ENCODE data around the gene TTR.

Gene TTR

DNA sequence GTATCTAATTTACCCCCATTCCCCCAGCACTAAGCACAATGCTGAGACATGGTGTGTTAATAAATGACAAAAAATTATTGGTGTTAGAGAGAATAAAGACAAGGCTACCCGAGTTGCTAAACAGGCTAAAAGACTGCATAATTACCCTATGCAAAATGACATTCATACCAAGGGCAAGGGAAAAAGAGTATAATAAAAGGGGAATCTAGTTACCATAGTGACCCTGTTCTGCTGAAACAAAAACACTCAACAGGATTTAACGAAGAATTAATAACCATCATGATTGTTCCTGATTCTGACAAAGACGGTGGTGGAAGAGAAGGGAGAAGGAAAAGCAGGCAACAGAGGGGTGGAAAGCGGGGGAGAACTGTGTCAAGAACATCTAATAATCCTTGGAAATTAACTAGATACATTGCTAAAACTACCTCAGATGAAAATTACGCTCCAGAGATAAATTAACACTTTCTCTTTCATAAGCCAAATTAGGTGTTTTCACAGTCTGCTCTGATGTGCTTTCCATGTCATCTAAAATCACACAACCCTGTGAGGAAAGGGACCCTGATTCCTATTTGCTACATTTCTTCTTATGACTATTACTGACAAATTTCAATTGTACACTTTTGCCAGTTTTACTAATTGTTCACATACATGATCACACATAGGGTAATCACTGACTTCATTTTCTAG is 25.5 kb downstream of the TTR start:
- no peak for FAIRE-seq

DNA sequence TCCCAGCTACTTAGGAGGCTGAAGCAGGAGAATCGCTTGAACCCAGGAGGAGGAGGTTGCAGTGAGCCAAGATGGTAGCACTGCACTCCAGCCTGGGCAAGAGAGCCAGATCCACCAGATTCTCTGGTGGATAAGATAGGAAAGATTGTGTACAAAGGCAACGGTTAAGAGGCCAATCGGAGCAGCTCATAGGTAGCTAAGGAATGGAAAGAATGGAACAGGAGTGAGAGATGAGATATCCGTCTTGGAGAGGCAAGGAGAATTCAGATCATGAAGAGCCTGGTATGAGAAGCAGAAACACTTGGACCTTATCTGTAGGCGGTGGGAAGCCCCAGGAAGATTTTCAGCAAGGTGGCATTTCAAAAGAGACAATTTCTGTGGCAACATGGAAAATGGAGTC is 27.1 kb downstream of the TTR start:
- FAIRE-seq: no peak

DNA sequence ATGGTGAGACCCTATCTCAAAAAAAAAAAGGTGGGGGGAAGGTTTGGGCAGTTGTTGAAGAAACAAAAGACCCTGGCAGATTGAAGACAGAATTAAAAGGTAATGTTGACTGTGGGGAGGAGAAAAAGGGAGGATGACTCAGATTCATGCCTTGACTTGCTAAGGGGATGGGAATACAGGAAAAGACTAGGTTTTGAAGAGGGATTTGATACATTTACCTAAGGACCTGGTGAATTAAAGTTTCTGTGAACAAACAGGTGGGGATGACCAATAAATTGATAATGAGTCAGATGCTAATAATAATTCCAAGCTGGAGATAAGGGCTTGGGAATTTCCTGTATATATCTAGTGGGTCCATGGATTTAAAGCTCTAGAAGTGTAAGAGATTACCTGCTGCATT is 27.6 kb downstream of the TTR start:
- no peak for FAIRE-seq

DNA sequence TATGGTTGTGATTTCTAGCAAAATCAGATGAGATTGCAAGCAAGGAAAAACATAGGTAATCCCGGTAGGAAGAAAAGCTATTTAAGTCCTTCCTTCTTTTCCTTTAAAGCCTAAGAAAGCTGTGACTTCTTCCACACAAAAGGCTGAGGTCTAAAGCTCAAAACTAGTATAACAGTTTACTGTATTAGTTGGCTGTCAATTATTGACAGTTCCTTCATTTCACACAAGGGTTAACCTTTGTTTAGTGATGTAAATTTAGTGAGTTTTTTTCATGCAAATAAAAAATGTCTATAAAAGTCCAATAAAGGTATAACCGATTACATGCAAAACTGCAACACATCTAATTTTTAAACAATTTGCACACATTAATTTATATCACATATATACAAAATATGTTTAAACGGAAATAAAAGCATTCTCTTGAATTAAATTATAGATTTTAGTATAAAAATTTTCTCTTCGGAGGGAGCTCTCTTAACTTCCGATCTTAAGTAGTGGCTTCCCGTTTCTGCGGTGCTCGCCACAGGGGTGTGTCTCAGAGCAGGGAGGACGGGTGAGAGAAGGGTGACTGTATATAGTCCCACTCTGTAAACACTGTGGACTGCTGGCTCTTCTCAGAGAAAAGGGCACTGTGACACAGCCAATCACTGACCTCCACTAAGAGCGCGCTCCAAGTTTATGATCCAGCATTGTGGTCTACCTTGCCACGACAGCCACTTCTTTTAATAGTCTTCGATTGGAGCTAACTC is 33.4 kb downstream of the TTR start:
- no peak for FAIRE-seq

DNA sequence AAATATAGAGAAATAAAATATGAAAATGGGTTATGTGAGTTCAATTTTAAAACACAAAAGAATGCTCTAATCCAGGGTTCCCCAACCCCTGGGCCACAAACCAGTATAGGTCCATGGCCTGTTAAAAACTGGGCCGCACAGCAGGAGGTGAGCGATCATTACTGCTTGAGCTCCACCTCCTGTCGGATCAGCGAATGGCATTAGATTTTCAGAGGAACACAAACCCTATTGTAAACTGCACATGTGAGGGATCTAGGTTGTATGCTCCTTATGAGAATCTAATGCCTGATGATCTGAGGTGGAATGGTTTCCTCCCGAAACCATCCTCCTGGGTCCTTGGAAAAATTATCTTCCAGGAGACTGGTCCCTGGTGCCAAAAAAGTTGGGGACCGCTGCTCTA is 34.7 kb downstream of the TTR start:
- no peak for FAIRE-seq

DNA sequence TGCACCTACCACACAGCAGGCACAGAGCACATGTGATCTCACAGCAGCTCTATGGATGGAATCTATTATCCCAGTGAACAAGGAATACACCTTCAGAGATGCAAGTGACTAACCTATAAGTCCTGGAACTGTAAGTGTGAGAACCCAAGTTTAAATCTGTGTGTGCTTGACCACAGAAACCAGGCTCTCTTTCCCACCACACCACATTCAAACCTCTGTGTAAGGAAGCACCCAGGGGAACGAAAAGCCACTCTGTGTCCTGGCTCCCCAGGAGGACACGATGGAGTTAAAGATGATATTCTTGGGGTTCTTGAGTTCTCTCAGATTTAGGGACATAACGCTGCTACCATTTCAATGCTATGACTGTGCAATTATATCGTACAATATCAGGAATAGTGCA is 38.9 kb downstream of the TTR start:
- FAIRE-seq: no peak

DNA sequence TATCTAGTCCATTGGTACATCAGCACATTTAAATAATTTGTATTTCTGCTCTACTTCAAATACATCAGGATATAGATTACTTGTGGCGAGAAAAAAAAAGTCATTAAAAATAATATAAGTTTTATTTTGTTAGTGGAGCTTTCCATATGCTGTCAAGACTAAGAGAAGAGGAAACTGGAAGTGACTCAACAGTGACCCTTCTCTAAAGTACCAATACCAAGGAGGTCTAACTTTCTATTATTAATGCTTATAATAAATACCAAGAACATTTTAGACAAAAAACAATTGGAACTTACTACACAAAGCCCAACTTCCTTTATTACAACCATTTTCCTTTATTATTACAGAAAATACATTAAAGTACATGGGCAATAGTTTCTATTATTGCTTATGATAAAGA is 39.8 kb downstream of the TTR start:
- no peak for FAIRE-seq

DNA sequence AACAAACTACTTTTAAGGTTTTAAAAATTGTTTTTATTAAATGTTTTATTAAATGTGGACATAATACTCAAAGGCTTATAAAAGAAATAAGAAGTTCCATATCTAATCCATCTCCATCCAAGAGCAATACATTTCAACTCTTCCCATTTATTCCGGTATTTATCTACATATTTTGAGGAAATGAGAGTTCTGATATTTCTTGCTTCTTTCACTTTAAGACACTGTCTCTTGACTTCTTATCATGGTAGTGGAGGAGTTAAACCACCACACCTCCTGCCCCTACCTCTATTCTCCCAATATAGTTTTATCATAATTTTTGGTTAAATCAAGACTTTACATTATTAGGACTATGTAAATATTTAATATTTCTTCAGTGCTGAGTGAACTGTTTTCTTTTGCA is 40.7 kb downstream of the TTR start:
- no peak for FAIRE-seq

DNA sequence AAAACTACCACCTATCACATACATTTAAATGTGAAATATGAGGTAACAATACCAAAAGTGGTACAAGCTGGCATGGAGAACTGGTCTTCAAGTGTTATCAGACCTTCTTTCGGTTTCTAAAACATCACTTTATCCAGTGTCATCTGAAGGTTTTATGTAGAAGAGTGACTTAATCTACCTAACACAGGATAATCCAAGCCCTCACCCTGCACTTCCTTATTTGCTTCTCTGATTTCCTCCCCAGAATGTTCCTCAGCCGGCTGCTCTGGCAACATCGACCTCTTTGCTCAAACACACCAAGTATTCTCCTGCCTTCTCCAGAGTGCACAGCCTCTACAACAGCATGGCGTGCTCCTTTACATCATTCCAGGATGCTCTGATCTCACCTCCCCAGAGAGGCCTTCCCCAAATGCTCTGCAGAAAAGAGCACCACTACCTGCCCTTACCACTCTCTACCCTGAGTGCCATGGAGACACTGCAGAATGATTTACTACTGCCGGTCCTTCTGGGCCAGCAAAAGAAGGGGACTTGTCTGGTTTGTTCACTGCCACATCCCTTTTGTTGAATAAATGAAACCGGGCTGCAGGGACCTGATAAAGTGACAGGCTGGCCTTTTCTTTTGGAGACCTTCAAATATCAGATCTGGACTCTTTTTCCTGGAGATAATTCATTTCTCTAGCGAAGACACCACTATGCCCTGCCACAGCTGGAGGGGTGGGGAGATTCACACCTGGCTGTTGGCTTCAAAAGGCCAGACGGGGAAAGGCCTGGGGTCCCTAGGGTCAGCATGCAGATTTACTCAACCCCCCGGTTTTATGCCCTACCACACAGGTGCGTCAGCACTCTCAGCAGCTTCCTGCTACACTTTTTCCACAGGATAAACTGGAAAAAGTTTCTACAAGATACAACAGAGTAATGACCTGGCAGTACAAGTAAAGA is 42.0 kb downstream of the TTR start:
- no peak for FAIRE-seq

DNA sequence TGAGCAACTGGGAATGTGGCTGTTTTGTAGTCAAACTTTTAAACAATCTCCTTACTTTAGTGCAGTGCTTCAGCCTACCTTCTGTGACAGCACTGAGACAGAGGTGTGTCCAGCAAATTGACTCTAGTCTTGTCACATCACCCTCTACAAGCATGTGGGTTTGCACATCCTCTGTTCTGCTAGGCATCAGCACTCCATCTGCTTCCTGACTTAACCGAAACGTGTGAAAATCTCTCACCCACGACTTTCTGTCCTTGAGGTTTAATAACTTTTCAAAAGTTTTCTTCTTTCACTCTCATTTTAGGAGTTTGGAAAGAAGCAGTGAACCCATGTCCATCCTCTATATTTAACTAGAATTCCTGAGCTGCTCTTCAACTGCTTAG is 42.6 kb downstream of the TTR start:
- FAIRE-seq: no peak

DNA sequence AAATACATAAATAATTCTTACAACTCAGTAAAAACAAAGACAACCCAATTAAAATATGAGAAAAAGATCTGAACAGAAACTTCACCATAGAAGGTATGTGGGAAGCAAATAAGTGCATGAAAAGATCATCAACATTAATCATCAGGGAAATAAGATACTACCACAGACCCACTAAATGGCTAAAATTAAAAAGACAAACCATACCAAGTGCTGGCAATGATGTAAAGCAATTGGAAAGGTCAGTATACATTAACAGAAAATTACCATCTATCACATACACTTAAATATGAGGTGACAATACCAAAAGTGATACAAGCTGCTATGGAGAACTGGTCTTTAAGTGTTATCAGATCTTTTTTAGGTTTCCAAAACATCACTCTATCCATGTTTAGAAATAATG is 44.7 kb downstream of the TTR start:
- FAIRE-seq: peak; percentile 72

DNA sequence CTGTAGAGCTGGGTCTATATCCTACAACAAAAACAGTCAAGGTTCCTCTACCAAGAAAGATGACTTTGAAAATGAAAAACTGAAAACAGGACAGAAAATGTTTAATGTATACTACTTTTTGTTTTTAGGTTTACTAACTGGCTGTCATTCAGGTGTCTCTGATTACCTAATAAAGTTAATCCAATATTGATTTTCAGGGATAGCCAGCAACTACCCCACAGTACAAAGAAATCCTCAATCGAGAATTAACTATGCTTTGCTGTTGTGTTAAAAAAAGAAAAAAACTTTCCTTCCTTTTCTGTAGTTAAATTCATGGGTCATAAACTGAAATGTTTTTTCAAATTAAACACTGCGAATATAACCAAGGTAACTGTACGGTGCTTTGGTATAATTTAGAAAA is 45.8 kb downstream of the TTR start:
- no peak for FAIRE-seq

DNA sequence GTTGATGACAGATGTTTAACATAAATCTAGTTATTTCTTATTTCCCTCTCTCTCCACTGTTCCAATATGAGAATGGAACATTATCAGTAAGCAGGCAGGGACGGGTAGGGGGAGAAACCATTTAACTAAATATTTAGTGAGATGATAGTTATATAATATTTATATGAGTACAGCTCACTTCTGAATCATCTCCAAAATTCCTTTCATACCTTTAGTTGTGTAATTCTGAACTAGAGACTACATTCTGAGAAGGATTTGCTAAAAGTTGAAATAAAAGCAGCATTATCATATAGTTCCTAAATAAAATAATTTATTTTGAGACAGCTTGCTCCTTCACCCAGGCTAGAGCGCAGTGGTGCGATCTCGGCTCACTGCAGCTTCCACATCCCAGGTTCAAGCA is 51.3 kb downstream of the TTR start:
- no peak for FAIRE-seq

DNA sequence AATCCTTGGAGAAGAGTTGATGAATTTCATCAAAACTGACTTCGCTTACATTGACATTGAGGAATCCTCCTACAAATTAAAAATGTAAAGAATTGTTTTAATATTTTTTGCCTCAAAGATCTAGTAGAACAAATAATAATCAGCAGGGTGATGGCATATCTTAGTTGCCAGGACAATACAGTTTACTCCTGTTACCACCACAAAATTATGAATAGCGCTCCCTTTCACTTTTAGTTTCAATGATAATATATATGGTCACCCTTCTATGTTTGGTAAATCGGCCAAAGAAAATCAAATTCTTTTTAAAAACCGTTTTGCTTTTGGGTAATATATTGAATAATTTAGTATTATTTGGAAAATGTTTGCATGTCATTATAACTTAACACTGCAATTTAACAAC is 53.7 kb downstream of the TTR start:
- FAIRE-seq: no peak

DNA sequence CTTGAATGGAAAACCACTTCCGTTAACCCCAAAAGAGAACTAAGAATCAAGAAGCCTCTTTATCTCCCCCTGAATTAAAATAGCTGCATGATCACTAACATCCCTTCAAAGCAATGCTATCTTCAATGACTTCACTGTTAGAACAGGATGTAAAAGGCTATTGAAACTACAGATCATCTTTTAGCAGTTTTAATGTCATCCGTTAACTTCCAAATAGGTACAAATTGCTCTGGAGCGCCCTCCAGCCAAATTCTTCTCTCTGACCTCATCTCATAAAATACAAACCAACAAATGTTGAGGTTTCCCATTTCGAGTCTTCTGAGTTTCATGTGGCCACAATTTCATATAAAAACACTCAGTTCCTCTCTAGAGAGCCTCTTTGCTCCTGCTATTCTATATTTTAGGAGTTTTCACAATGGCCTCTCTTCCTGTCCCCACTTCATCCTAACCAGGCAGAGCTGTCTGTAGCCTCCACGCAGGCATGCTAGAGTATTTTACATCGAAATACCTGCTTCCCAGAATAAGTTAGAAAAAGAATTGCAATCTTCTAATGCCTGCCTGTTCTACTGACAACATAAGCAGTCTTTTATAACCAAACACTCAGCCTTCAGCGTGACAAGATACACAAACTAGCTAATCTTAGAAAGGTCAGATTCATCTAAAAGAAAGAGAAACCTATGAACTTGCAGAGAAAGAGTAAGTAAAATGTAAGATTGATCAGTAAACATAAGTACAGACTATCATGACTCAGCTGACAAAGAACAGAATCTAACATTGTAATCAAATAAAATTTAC is 54.9 kb downstream of the TTR start:
- FAIRE-seq: no peak

DNA sequence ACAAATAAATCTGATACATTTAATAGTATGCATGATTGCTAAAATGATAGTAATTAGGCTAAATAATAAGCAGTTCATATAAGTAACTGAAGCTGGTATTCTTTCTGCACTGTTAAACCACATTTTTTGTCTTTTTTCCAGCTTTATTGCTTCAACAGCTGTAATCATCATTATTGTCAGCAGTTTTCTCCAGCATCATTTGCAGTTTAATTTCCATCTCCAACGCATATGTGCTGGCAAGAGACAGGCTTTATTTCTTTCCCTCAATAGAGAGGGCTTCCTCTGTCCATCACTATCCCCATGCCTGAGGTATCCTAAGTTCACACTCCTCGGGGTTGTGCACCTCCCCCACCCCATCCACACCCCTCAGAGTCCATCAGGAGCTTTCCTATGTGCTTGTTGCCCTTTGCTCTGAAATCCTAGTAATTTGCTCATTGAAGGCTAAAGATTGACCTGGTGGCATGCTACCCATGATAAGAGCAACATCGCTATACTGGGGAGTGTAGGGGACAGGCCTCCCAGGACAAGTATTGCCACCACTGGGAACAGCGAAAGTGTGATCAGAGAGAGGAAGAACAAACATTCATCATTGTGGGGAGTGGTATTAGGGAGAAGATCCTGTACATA is 55.6 kb downstream of the TTR start:
- no peak for FAIRE-seq

Measured in endometrium (tissue), 2 donors.